ENCODE data around the gene MOCS1. TPM values are rescaled to one million over a fixed set of nuclear protein-coding genes. Genes with fewer than 3 reads are reported as not detected.
A peak's percentile ranks its signal among the peaks of the same experiment; 100 is the strongest.
"Not testable (repeated sequence)": the region's sequence is repeated elsewhere in the genome, so short reads cannot be mapped to it uniquely, and the experiment has no call there.

The MOCS1 gene
- total RNA-seq (2014; rRNA removed; shearing (Covaris generic)): 7.3 TPM in 2 replicates

- Histone ChIP-seq H3K36me3 (no peaks in the 10 kb centered on the region), H3K27ac (peak within 1 kb of the TSS; percentile 36; the same call in 1 of the 2 replicates), H3K4me1 (peaks cover 11% of the 10 kb centered on the region), H3K9me3 (replicated peaks) (no peaks in the 10 kb centered on the region), H3K4me3 (peak within 1 kb of the TSS; percentile 93), H3K27me3 (no peaks in the 10 kb centered on the region)
- DNase-seq: peak; percentile 63 to 64
Measured at GRCh38 chr6:39934131-39934757, at the start of gene MOCS1. TSS of gene MOCS1 (minus strand) at chr6:39934462. CDS start at chr6:39934417, 45 bp downstream.

- Histone ChIP-seq H3K36me3 (no peaks in the 10 kb centered on the region), H3K27me3 (no peaks in the 10 kb centered on the region), H3K27ac (no peak overlapping the region), H3K9me3 (replicated peaks) (no peaks in the 10 kb centered on the region), H3K4me1 (no peaks in the 10 kb centered on the region), H3K4me3 (no peak overlapping the region)
- DNase-seq: no peak
Measured at GRCh38 chr6:39984051-39984450, 49.8 kb upstream of the MOCS1 start.

GRCh38 chr6:39983193-39983592 is 48.9 kb upstream of the MOCS1 start:
- no peaks in the 10 kb centered on the region for H3K36me3 ChIP-seq
- DNase-seq: no peak

GRCh38 chr6:39982720-39983119 is 48.5 kb upstream of the MOCS1 start:
- no peaks in the 10 kb centered on the region for H3K36me3 ChIP-seq
- no peak overlapping the region for H3K4me3 ChIP-seq
- H3K27me3 ChIP-seq: no peaks in the 10 kb centered on the region
- no peaks in the 10 kb centered on the region for H3K9me3 ChIP-seq (replicated peaks)
- H3K27ac ChIP-seq: no peak overlapping the region
- no peaks in the 10 kb centered on the region for H3K4me1 ChIP-seq
- DNase-seq: no peak

More at GRCh38 chr6:39983193-39983592, 48.9 kb upstream of the MOCS1 start:
- Histone ChIP-seq H3K4me1 (no peaks in the 10 kb centered on the region), H3K9me3 (replicated peaks) (no peaks in the 10 kb centered on the region), H3K27ac (no peak overlapping the region), H3K27me3 (no peaks in the 10 kb centered on the region), H3K4me3 (no peak overlapping the region)

GRCh38 chr6:39980839-39981580 is 46.7 kb upstream of the MOCS1 start:
- Histone ChIP-seq H3K9me3 (replicated peaks) (no peaks in the 10 kb centered on the region), H3K4me3 (no peak overlapping the region), H3K27me3 (no peaks in the 10 kb centered on the region), H3K27ac (no peak overlapping the region), H3K36me3 (no peaks in the 10 kb centered on the region), H3K4me1 (no peaks in the 10 kb centered on the region)
- DNase-seq: peak; percentile 19 to 66

- no peak for DNase-seq
- Histone ChIP-seq H3K36me3 (no peaks in the 10 kb centered on the region), H3K27ac (no peak overlapping the region), H3K4me1 (no peaks in the 10 kb centered on the region), H3K27me3 (no peaks in the 10 kb centered on the region), H3K9me3 (replicated peaks) (no peaks in the 10 kb centered on the region), H3K4me3 (no peak overlapping the region)
Measured at GRCh38 chr6:39979461-39980328, 45.4 kb upstream of the MOCS1 start.

- Histone ChIP-seq H3K4me1 (no peaks in the 10 kb centered on the region), H3K27ac (no peak overlapping the region), H3K27me3 (no peaks in the 10 kb centered on the region), H3K4me3 (no peak overlapping the region), H3K9me3 (replicated peaks) (no peaks in the 10 kb centered on the region), H3K36me3 (no peaks in the 10 kb centered on the region)
- no peak for DNase-seq
Measured at GRCh38 chr6:39978240-39978639, 44.0 kb upstream of the MOCS1 start.

- Histone ChIP-seq H3K9me3 (replicated peaks) (no peaks in the 10 kb centered on the region), H3K27me3 (no peaks in the 10 kb centered on the region), H3K4me1 (no peaks in the 10 kb centered on the region), H3K4me3 (no peak overlapping the region), H3K27ac (no peak overlapping the region), H3K36me3 (no peaks in the 10 kb centered on the region)
- DNase-seq: no peak
Measured at GRCh38 chr6:39973661-39974060, 39.4 kb upstream of the MOCS1 start.

- not testable (repeated sequence) for H3K4me1 ChIP-seq; DNase-seq; H3K9me3 ChIP-seq (replicated peaks); H3K27me3 ChIP-seq; H3K36me3 ChIP-seq; H3K27ac ChIP-seq; H3K4me3 ChIP-seq
Measured at GRCh38 chr6:39972717-39973116, 38.5 kb upstream of the MOCS1 start.

GRCh38 chr6:39971131-39971530 is 36.9 kb upstream of the MOCS1 start:
- H3K4me1 ChIP-seq; H3K36me3 ChIP-seq; H3K4me3 ChIP-seq; H3K9me3 ChIP-seq (replicated peaks); H3K27me3 ChIP-seq; DNase-seq; H3K27ac ChIP-seq: not testable (repeated sequence)

GRCh38 chr6:39965751-39966150 is 31.5 kb upstream of the MOCS1 start:
- H3K4me3 ChIP-seq: no peak overlapping the region
- no peaks in the 10 kb centered on the region for H3K4me1 ChIP-seq
- no peaks in the 10 kb centered on the region for H3K36me3 ChIP-seq
- 0 out of 2 replicates have a peak, but pooled peaks cover 3% of the 10 kb centered on the region for H3K27me3 ChIP-seq
- H3K27ac ChIP-seq: no peak overlapping the region
- no peaks in the 10 kb centered on the region for H3K9me3 ChIP-seq (replicated peaks)
- no peak for DNase-seq

- Histone ChIP-seq H3K36me3 (no peaks in the 10 kb centered on the region), H3K27ac (no peak overlapping the region), H3K4me1 (no peaks in the 10 kb centered on the region), H3K4me3 (no peak overlapping the region), H3K9me3 (replicated peaks) (no peaks in the 10 kb centered on the region), H3K27me3 (0 out of 2 replicates have a peak, but pooled peaks cover 3% of the 10 kb centered on the region)
- no peak for DNase-seq
Measured at GRCh38 chr6:39964530-39964929, 30.3 kb upstream of the MOCS1 start.

GRCh38 chr6:39964094-39964493 is 29.8 kb upstream of the MOCS1 start:
- DNase-seq: no peak
- no peaks in the 10 kb centered on the region for H3K9me3 ChIP-seq (replicated peaks)
- no peaks in the 10 kb centered on the region for H3K4me1 ChIP-seq
- H3K27ac ChIP-seq: no peak overlapping the region
- H3K27me3 ChIP-seq: 0 out of 2 replicates have a peak, but pooled peaks cover 3% of the 10 kb centered on the region
- no peak overlapping the region for H3K4me3 ChIP-seq
- no peaks in the 10 kb centered on the region for H3K36me3 ChIP-seq

- no peaks in the 10 kb centered on the region for H3K36me3 ChIP-seq
- H3K27me3 ChIP-seq: 0 out of 2 replicates have a peak, but pooled peaks cover 3% of the 10 kb centered on the region
- DNase-seq: no peak
- H3K4me1 ChIP-seq: no peaks in the 10 kb centered on the region
- no peaks in the 10 kb centered on the region for H3K9me3 ChIP-seq (replicated peaks)
- no peak overlapping the region for H3K4me3 ChIP-seq
- no peak overlapping the region for H3K27ac ChIP-seq
Measured at GRCh38 chr6:39962831-39963230, 28.6 kb upstream of the MOCS1 start.

- Histone ChIP-seq H3K27ac (no peak overlapping the region), H3K36me3 (no peaks in the 10 kb centered on the region), H3K4me3 (no peak overlapping the region)
Measured at GRCh38 chr6:39961178-39961577, 26.9 kb upstream of the MOCS1 start.

More at GRCh38 chr6:39961178-39961577, 26.9 kb upstream of the MOCS1 start:
- no peaks in the 10 kb centered on the region for H3K4me1 ChIP-seq
- H3K9me3 ChIP-seq (replicated peaks): no peaks in the 10 kb centered on the region
- DNase-seq: no peak
- 0 out of 2 replicates have a peak, but pooled peaks cover 3% of the 10 kb centered on the region for H3K27me3 ChIP-seq
